ENCODE results near the gene PPP3CA.
"Not testable (repeated sequence)": the region's sequence is repeated elsewhere in the genome, so short reads cannot be mapped to it uniquely, and the experiment has no call there.

The PPP3CA gene

DNA sequence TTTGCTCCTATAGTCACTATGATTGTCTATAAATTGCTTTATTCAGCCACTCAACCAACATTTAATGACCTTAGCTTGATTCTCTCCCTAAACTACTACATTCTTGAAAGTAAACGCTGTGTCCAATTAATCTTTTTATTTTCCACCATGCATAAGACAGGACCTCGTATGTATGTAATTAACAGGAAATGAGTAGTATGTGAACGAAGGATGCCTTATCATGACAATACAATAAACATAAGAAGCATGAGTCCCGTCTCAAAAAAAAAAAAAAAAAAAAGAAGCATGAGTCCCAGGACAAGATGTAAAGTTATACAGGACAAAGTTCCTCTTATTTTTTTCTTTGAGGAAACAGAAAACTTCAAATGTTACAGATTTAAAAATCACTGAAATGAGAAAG lies 92.5 kb downstream of the PPP3CA start:
- no peak for DNase-seq (ENCODE audit: low spot score)

DNA sequence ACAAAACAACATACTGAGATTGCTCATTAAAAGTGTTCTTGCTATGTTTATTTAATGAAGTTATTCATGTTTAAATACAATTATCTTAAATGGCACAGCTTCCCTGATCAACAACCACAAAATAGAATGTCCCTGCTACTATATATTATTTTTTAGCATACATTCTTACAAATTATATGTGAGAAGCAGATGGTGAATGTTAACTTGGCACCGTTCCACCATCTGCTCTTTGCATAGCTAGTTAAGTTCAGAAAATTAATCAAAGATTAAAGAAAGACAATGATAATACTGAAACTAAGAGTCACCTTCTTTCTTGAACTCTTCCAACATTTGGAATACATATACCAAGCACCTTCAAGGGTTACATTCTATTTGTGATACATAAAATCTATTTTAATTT lies 94.2 kb downstream of the PPP3CA start:
- no peak for DNase-seq (ENCODE audit: low spot score)

DNA sequence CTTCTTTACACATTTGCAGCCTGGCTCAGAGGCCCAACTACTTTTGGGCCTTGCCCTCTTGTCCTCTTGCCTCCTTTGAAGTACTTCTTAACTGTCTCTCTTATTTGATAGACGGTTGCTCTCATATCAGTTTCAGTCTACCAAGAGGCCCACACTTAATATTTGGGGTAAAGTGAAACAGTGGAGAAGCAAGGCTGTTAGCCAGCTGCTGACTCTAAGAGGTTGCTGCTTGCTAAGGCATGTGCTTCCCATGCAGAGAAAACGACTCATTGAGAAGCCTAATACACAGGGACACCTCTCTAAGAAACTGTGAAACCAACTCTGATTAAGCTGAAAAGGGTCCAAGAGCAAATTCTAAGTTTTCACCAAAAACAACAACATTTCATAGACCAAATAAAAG lies 94.6 kb downstream of the PPP3CA start:
- DNase-seq (ENCODE audit: low spot score) = no peak

DNA sequence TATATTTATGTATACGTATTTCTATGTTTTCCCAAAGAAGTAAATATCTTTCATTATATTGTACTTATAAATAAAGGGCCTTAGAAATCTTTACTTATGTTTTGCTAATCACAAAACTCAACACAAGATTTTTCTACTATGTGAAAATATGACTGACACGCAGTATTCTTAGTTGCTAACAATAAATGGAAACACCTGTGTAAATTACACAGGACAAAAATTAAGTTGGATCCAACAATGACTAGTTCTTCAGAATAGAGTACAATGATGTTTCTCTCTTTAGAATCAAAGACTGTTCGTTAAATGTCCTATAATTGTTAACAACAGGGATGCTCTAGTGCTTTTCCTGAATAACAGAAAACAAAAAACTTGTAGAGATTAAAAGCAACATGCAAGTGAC lies 96.1 kb downstream of the PPP3CA start:
- DNase-seq (ENCODE audit: low spot score) = no peak

DNA sequence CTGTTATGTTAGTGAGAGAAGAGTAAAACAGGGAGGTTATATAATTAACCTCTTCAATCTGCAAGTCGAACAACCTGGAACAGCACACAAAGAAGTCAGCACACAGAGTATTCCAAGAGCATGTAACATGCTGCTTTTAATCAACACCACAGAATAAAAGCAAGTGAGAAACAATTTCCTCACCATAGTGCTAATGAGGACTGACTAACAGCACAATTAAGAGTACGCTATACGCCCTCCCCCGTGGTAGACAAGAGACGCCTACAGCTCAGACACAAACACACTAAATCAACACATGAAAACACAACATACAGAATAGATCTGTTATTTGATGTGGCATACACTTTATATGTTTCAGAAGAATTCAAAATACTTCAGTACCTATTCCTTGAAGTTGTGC lies 103.0 kb downstream of the PPP3CA start:
- DNase-seq (ENCODE audit: low spot score) = no peak

DNA sequence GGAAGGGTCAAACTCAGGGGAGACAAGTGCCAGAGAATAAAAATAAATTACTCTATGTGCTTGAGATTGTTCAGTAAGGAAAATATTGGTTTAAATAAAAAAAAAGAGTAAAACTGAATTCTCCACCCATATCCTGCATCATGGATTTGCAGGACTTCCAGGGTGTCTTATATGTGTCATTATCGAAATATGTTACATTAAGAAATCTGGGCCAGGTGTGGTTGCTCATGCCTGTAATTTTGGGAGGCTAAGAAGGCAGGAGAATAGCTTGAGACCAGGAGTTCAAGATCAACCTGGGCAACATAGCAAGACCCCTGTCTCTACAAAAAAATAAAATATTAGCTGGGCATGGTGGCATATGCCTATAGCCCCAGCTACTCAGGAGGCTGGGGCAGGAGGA lies 104.9 kb downstream of the PPP3CA start:
- DNase-seq (ENCODE audit: low spot score) = no peak

DNA sequence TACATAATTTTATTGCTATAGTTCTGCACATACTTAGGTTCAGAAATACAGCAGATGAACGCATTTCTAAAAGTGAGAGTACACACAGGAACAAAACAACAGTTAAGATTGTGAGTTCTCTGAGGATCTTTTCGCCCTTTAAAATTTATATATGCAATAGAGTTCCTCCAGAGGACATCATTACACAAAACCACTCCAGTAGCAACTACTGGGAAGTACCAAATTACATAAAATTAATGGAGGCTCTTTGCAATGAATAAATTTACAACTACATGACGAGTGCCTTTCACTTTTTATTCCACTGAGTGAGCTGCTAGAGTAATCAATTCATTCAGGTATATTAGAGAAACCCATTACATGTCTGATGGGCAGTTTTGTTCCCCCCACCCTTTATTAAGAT lies 107.2 kb downstream of the PPP3CA start:
- no peak for DNase-seq (ENCODE audit: low spot score)

DNA sequence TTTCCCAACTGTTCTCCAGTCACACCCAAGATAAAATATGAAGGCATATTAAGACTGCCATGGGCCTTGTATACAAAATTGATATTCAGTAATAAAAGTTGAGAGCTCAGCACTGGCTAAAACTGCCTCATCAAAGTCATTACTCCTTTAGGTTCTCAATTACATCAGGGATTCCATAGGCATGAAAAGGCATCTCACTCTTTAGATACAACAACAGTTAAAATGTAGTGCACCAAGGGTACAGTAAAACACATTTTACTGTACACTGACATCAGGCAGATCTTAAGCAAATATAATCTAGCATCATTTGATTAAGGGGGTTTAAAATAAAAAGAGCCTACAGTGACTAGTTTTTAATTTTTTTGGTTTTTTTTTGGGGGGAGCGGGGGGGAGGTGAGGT lies 107.7 kb downstream of the PPP3CA start:
- no peak for DNase-seq (ENCODE audit: low spot score)

DNA sequence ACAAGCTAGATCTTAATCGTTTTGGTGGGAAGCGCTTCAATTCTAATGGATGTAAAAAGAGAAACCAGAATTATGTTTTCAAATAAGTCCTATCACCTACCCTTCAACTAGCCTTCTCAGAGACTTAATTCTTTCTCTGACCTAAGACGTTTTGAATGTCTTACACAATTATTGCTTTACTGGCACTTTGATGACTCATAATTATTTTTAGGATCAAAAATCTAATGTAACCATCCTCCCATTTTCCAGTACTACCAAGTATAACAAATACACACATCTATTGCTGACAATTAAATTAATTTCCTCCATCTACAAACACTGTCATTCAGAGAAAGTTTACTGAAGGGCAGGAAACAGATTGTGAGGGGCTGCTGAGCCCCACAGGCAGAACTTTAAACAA lies 108.6 kb downstream of the PPP3CA start:
- DNase-seq (ENCODE audit: low spot score) = no peak

DNA sequence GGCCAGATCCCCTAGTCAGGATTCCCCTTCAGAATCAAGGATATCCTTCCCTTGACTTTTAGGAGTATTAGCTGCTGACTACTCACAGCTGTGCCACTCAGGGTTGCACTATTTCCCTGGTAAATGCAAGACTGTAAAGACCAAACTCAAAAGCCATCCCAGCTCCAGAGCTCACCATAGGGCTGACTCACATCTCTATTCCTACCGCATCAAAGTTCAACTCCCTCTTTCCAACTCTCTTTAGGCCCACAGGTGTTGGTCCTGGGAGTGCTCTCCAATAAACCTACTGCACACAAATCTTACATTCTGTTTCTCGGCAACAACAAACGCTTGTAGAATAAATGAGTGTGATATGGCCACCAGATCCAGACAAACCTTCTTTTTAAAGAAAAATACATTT lies 109.6 kb downstream of the PPP3CA start:
- DNase-seq (ENCODE audit: low spot score) = no peak

DNA sequence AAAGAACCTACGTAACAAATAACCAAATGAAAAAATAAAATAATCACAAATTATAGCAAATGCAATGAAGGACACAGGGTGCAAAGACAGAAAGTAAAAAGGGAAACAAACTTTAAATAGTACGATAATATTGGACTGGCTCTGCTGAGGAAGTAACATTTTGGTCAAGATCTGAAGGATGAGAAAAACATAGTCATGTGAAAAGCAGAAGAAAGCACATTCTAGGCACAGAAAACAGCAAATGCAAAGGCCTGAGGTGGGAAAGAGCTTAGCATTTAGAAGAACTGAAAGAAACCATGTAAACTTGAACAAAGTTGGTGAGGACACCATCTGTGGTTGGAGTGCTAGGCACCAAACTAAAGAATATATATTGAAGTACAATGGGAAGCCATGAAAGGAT lies 111.2 kb downstream of the PPP3CA start:
- DNase-seq (ENCODE audit: low spot score) = no peak

DNA sequence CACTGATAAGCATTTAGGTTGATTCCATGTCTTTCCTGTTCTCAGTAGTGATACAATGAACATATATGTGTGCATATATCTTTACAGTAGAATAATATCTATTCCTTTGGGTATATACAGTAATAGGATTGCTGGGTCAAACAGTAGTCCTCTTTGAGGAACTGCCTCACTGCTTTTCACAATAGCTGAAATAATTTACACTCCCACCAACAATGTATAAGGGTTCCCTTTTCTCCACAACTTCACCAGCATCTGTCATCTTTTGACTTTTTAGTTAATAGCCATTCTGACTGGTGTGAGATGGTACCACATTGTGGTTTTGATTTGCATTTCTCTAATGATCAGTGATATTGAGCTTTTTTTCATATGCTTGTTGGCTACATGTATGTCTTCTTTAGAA lies 113.2 kb downstream of the PPP3CA start:
- not testable (repeated sequence) for DNase-seq (ENCODE audit: low spot score)

DNA sequence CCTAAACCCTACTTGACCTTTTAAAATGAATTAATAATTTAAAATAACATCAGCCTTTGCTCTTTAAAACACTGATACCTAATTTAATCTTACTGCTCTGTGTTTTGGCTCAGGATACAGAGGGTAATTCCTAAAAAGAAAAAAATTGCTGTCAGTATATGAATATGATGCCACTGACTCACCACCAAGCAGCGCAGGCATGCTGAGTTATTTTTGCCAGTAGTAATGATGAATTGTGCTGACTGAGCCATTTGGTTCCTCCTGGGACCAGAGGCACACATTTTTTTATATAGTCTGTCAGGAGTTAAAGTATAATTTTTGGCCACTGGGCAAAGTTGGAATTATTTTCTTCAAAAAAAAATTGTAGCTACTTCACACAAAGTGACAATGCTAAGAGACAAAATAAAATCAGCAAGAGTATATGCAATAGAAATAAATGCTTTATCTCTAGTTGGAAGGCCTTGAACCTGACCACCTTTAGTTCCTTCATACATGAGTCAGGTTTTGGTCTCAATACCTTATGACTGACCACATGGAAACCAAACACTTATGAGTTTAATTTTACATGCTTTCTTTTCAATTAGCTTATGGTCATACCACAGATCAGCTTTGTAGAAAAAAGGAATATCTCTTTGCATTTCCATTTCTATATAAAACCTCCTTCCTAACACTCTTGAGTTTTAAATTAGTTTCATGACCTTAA lies 115.1 kb downstream of the PPP3CA start:
- DNase-seq (ENCODE audit: low spot score) = no peak

DNA sequence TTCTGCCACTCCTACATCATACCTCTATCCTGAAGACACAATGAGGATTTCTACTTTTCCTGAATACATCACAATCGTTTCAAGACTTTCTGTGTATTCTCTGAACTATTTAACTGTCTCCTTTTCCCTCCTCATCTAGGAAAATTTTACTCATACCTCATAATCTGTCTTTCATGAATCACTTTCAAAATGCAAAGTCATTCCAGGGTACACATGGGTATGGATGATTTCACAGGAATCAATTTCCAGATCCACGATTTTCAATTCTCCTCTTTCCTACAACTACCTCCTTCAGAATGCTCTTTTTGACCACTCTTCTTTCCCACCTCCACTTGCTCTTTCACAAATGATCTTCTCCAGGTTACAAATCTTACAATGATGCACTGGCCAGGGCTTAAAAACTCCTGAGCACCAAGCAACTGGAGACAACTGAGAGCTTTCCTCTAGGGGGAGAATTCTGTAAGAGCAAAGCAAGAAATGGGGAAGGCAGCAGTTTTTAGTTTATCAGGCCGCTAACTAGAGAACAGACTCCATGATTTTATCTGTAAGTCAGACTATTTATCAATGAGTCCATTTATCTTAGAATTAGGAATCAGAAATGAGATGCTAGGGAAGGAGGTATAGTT lies 116.4 kb downstream of the PPP3CA start:
- no peak for DNase-seq (ENCODE audit: low spot score)

DNA sequence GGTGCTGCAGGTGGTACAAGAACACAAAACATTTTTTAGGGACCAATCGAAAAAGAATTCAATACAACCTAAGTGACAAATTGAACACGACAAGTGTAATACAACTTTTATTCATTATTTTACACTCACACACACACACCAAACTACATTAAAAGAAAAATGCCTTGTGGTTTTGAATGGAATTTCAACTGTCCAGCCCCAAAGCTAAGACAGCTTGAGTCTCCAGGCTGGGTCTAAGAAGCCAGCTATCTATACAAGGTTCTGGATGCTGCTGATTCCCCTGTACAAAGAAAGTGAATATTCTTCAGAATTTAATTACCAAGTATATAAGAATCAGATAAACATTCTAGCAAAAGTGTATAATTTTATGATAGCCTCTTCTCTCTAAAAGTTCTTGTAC lies 118.2 kb downstream of the PPP3CA start:
- DNase-seq (ENCODE audit: low spot score) = no peak

DNA sequence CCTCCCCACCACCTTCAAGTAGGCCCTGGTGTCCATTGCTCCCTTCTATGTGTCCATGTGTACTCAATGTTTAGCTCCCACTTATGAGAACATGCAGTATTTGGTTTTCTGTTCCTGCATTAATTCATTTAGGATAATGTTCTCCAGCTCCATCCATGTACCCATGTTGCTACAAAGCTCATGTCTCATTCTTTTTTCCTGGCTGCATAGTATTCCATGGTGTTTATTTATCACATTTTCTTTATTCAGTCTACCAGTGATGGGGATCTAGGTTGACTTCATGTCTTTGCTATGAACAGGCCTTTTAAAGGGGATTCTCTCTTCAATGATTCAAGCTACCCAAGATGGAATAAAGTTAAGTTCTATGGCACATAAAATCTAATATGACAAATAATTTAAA lies 119.6 kb downstream of the PPP3CA start:
- no peak for DNase-seq (ENCODE audit: low spot score)

DNA sequence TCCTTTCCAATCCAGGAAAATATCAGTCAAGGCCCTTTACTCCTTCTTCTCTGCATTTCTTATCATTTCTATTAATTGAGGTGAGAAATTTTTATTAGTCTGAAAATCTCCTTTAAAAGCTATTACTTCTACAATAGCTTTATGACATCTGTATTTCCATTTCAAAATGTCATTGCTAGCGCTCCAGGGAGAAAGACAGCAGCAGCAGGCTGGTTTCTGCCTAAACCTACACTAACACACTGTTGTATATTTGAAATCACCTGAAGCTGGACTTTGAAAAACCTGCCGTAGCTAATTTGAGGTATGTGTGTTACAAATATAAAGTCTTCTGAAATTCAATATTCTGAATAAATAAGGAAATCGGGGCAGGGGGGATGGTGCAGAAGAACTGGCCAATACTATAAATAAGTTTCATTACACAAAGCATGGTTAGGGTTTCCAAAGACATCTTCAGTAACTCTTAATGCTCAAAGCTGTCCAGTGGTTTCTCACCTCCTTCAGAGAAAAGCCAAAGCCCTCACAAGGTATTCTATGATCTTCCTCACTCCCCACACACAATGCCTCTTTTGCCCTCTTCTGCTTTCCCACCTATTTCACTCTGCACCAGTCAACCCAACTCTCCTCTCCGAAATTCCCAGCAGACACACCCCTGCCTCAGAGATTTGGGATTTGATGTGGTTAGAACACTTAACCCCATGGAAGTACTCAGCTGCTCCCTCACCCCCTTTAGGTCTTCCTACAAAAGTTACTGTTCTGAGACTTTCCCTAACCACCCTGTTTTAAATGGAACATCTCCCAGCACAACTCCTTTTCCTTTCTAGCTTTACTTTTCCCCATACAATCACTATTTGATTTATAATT lies 122.7 kb downstream of the PPP3CA start:
- no peak for DNase-seq (ENCODE audit: low spot score)

DNA sequence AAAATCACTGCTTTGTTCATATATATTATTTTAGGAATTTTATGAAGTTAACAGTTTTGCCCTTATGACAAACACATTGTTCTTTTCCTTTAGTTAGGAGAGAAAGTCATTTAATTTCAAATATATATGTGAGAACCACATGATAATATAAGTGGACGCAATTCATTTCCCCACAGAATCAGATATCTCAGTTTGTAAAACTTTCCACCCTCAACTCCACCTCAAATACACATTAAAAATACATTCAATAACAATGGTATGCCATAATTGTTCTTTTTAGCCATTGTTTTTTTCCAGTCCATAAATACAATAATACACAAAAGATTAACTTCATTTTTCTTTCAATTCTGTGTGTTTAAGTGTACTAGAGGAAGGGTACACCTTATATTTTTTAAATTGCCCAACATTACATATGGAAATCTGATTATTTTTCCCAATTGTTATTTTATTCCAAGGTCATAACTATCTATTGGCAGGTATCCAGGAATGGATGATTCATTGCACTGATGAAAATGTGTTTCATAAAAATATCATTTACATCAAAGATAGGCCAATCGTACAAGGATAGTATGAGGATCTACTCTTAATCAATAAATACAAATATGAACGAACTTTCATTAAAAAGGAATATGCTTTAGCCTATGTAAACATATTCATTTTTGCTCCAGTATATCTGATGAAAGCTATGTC lies 125.0 kb downstream of the PPP3CA start:
- no peak for DNase-seq (ENCODE audit: low spot score)

DNA sequence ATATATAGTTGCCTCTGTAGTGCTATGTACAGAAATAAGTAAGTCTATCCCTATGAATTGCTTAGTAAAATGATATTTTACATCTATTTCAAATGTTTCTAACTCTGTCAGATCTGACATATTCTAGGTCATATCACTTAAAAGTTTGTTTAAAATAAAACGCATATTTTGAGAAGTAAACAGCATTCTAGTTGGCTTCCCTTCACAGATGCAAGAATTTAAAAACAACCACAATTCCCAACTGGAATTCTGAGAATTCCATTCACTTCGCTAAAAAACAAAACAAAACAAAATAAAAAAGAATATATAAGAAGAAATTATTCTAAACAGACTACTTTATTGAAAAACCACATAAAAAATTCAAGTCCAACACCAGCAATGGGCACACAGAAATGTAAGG lies 126.0 kb downstream of the PPP3CA start:
- no peak for DNase-seq (ENCODE audit: low spot score)

DNA sequence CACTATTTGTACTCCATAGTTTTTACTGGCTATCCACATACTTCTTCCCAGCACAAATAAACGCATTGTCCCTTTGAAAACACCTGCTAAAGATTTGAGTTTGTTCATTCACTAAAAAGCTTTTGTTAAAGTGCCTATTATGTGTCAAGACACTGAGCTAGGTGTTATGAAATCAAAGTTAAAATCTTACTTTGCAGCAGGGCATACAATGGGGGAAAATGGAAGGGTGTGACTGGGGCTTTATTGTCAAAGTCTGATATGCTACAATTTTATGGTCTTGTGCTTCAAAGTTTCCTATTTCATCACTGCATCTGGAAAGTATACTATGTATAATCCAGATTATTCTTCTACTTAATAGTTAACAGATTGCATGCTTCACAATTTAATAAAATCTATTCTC lies 128.4 kb downstream of the PPP3CA start:
- DNase-seq (ENCODE audit: low spot score) = no peak

DNA sequence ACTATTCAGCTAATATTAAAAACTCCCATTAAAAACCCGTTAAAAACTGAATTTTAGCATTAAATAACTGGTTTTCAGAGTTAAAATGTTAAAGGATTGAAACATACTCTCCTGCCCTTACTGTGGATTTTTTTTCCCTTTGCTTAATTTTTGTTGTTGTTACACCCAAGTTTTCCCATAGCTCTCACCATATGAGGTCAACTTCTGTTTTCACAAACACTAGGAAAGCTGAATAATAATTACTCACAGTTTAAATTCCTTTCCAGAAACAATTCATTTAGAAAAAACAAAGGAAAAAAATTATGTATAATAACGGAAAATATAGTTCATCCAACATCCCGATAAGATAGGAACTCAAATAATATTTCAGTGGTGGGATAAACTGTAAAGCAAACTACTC lies 129.0 kb downstream of the PPP3CA start:
- no peak for DNase-seq (ENCODE audit: low spot score)

DNA sequence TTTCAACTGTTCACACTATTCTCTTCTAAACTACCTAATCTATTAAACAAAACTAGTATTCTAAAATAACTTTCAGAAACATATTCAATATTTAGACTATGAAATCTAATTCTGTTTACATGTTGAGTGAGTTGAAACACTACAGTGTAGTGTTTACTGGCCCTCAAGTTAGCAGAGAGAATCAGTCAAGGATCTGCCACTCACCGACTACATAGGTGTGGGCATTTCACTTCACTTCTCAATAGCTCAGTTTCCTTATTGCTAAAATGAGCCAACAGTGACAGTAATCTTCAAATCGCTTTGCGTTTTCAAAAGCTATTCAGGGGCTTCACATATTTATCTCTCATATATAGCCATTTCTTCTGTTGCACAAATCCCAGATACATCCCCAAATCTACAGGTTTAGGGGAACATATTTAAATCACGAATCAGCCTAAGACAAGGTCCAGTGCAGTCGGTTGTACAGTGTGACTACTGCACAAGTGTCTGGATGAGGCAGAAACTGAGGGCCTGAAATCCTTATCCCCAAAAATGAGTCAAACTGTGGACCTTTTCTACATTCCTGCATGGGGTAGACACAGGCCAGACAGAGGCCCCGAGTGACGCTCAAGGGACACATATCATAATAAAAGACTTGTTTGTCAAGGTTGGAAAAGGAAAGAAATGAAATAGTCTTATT lies 129.8 kb downstream of the PPP3CA start:
- DNase-seq (ENCODE audit: low spot score) = no peak
